GM20000 (cell line): Measurements from ENCODE around the gene MRPL54.

Source experiments
- DNase-seq: peaks from one replicate; pipeline ENCODE4 v3.0.0; 2012; ENCODE audit warnings: low spot score
- TF ChIP-seq, protein P1 (sequence below): IDR thresholded peaks from 2 replicates; pipeline ENCODE4 v1.5.1; 2012; ENCODE audit warnings: mild to moderate bottlenecking, control low read depth; ENCODE audit errors: extremely low read depth, missing control alignments

Gene MRPL54

DNA sequence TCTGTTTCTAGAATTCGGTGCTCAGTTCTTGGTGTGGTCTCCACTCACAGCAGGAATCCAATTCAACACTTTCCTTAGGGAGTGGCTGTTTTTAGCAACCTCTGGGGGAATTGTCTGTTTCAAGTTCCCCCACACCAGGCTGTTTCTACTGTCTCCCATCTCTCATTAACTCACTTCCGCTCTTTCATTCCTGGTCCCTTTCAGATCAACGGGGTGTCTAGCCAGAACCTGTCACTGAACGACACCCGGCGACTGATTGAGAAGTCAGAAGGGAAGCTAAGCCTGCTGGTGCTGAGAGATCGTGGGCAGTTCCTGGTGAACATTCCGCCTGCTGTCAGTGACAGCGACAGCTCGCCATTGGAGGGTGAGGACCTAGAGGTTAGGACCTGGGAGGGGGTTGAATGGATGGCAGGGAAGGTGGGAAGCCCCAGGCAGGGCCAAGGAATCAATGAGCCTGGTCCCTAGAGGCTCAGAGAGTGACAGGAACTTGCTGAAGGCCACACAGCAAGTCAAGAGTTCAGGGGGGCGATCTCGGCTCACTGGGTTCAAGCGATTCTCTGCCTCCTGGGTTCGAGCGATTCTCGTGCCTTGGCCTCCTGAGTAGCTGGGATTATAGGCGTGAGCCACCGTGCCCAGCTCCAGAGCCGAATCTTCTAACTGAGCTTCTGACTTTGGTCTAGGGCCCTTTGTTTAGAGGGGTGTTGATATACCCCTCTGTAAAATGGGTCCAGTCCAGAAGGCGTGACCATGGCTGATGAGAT is 28.8 kb upstream of the MRPL54 start:
- TF ChIP-seq, protein P1, sequence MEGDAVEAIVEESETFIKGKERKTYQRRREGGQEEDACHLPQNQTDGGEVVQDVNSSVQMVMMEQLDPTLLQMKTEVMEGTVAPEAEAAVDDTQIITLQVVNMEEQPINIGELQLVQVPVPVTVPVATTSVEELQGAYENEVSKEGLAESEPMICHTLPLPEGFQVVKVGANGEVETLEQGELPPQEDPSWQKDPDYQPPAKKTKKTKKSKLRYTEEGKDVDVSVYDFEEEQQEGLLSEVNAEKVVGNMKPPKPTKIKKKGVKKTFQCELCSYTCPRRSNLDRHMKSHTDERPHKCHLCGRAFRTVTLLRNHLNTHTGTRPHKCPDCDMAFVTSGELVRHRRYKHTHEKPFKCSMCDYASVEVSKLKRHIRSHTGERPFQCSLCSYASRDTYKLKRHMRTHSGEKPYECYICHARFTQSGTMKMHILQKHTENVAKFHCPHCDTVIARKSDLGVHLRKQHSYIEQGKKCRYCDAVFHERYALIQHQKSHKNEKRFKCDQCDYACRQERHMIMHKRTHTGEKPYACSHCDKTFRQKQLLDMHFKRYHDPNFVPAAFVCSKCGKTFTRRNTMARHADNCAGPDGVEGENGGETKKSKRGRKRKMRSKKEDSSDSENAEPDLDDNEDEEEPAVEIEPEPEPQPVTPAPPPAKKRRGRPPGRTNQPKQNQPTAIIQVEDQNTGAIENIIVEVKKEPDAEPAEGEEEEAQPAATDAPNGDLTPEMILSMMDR = no peak
- DNase-seq = no peak

GRCh38 chr19:3734310-3734600 is 28.2 kb upstream of the MRPL54 start:
- TF ChIP-seq, protein P1 = no peak
- no peak for DNase-seq

GRCh38 chr19:3736106-3736724 is 26.3 kb upstream of the MRPL54 start:
- TF ChIP-seq, protein P1 = no peak
- no peak for DNase-seq

DNA sequence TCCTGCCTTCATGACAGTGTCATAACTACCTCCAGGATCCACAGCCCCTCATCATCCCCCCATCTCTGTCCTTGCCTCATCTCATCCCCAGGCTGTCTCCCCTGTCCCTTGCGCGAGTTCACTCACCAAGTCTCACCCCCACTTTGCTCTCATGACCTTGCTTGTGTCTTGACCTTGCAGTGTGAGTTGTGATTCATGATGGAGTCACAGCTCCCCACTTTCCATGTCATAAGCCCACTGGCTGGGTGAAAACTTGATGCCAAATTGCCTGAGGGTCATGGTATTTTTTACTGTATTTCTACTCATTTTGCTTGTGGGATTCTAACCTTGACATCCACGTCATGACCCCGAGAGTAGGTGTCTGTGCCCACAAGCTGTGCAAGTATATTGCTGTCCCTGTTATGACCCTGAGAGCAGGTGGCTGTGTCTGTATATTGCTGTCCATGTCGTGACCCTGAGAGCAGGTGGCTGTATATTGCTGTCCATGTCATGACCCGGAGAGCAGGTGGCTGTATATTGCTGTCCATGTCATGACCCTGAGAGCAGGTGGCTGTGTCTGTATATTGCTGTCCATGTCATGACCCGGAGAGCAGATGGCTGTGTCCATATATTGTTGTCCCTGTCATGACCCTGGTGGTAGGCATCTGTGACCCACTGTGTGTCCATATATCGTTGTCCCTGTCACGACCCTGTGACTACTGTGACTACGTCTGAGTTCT is 24.8 kb upstream of the MRPL54 start:
- TF ChIP-seq, protein P1 = no peak
- DNase-seq = no peak

DNA sequence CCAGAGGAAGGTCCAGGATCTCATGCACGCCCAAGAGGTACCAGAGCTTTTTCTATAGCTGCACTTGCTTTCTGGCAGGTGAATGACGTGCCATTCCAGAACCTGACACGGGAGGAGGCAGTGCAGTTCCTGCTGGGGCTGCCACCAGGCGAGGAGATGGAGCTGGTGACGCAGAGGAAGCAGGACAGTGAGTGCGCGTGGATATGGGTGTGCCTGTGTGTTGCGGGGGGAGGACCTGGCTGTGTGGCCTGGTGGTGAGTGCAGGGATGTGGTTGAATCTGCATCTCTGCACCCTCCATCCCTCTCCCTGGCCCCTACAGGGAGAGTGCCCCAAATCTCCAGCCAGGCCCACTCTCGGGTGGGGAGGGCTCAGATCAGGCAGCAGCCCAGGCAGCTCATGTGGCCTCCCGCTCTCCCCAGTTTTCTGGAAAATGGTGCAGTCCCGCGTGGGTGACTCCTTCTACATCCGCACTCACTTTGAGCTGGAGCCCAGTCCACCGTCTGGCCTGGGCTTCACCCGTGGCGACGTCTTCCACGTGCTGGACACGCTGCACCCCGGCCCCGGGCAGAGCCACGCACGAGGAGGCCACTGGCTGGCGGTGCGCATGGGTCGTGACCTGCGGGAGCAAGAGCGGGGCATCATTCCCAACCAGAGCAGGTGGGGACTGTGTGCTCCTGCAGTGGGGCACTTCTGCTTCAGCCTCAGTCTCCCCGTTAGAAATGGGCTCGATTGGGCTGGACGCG is 23.8 kb upstream of the MRPL54 start:
- TF ChIP-seq, protein P1 = no peak
- DNase-seq = no peak

DNA sequence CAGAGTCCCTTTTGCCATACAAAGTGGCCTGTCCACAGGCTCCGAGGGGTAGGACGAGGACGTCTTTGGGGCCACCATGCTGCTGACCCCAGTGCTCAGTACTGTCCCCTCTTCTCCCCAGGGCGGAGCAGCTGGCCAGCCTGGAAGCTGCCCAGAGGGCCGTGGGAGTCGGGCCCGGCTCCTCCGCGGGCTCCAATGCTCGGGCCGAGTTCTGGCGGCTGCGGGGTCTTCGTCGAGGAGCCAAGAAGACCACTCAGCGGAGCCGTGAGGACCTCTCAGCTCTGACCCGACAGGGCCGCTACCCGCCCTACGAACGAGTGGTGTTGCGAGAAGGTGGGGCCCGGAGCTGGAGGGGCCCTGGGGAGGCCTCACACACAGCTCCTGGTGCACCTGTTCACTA is 22.1 kb upstream of the MRPL54 start:
- no peak for DNase-seq
- TF ChIP-seq, protein P1 = no peak

GRCh38 chr19:3743486-3743885 is 19.0 kb upstream of the MRPL54 start:
- TF ChIP-seq, protein P1 = no peak
- DNase-seq = no peak
